Left cardiac atrium (tissue), 4 donors: ENCODE measurements around the gene CREB3L4. TPM values are rescaled to one million over a fixed set of nuclear protein-coding genes. Genes with fewer than 3 reads are reported as not detected.
"Not testable (repeated sequence)": the region's sequence is repeated elsewhere in the genome, so short reads cannot be mapped to it uniquely, and the experiment has no call there.

Source experiments
- ATAC-seq, 2 donors: fragments of 200-7000 bp; cut with Tn5 transposase; one replicate each; pipeline ENCODE4 v1.9.1; 2020; ENCODE audit warnings: mild to moderate bottlenecking in 2 of 2, moderate library complexity in 2 of 2
- DNase-seq: peaks from one replicate; pipeline ENCODE4 v3.0.0-alpha.2; 2020
- intact Hi-C, 2 donors: fragments of 100-400 bp; cut with DNase I; formaldehyde crosslinking; loops; one replicate each; pipeline versions ENCODE4 v1.14.1 to v1.15.1; 2022 to 2023
- total RNA-seq, 2 donors: library from RNA; stranded (reverse); fragmentation: NEBNext Ultra II Directional; extraction: Animal tissue kit (Norgen Biotek cat#: 25700); gene quantifications; one replicate each; pipeline ENCODE4 v1.2.1, GENCODE V29; 2021
- donor health status: DM: no; HTN: yes; CAD: no.
- donor health status: DM: no; HTN: yes; CAD: no; lungs with severe emphysema.
- donor health status: DM: yes; HTN: yes; CAD: no.
- donor health status: Dilated cardiomyopathy.

CREB3L4 gene
- total RNA-seq, 2 donors from 2014 or later: 3.4 to 5.7 TPM

DNA sequence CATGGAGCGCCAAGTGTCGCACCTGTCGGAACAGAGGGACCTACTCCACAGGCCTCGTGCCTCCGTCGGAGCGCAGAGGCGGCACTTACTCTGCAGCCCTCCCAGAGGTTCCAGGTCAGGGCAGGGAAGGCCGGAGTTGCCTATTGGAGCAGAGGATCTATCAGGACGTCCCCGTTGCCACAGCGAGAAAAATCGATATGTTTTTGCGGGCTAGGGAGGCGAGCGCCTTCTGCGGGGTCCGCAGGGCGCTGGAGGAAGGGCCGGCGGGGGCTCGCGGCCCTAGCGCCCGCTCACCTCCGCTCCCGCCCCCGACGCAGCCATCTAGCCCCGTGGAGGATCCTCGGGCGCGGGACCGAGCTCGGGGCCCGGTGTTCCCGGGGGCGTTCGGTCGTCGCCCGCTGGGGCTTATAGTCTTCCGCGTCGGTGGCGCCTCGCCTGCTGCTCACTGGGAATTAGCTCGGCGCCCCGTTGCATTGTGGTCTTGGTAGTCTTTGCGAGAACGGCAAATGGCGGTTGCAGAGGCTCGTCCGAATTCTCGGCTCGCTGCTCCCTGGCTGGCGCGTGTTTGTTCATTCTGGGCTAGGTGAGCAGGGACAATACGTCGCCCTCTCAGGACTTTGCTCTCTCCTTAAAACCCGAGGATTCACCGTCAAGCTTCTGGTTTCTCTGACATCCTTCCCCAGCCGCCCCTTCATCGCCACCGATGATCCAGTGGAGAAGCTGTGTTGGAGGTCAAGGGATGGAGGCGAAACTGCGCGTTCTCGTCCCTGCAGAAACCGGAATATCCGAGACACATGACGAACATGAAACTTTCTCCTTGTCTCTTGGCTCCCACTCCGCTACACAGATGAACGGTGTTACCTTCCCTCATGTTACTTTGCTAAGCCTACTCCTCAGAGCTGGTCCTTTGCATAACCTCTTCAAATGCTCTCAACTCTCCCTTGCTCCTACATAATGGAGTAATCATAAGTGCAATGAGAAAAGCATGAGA lies 9.8 kb downstream of the CREB3L4 start, which contains the start of gene JTB:
JTB (minus strand) TSS at position 425 of the 991 bp plus-strand sequence; CDS start at position 3, 422 bp downstream.
- DNase-seq (peak; percentile 94), ATAC-seq (peak; percentile 97)
- intact Hi-C loops: loop anchor here in 1 of 2 donors (5.0 kb wide), 1 partner anchor 160 kb away; no protein-coding TSS in a partner anchor

GRCh38 chr1:153978274-153978909 lies 10.7 kb downstream of the CREB3L4 start:
- no peak for ATAC-seq
- intact Hi-C loops: loop anchor here in 1 of 2 donors (5.0 kb wide), 1 partner anchor 161 kb away; no protein-coding TSS in a partner anchor
- DNase-seq: no peak

- DNase-seq, ATAC-seq: not testable (repeated sequence)
- intact Hi-C loops: loop anchor here in 1 of 2 donors (5.0 kb wide), 1 partner anchor 162 kb away; no protein-coding TSS in a partner anchor
Measured at GRCh38 chr1:153979091-153979490, 11.4 kb downstream of the CREB3L4 start.

DNA sequence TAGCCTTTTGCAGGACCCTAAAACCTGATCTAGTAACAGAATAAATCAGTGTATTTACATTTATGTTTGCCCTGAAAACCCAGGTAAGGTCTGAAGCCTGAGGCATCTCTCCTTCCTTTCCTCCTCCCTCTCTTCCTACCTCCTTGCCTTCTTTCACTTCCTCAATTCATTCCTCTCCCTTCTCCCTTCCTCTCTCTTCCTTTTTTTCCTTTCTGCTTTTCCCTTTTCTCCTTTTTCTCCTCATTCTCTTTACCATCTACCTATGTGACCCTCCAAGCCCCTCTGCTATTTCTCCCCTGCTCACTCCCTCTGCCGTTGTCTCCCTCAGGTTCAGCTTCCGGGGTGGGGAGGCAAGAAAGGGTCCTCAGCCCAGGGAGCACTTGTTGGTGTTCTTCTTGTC lies 14.0 kb downstream of the CREB3L4 start:
- DNase-seq, ATAC-seq: not testable (repeated sequence)
- intact Hi-C loops: loop anchor here in 1 of 2 donors (10.0 kb wide), 1 partner anchor 307 kb away; the partner anchor contains the start of genes ILF2 and NPR1

GRCh38 chr1:153984123-153984894 lies 16.6 kb downstream of the CREB3L4 start:
- intact Hi-C loops: loop anchor here in 1 of 2 donors (10.0 kb wide), 1 partner anchor 310 kb away; the partner anchor contains the start of genes ILF2 and NPR1
- no peak for DNase-seq
- no peak for ATAC-seq

GRCh38 chr1:153985341-153985912 lies 17.7 kb downstream of the CREB3L4 start:
- ATAC-seq (peak; percentile 14 to 36), DNase-seq (peak; percentile 67)
- intact Hi-C loops: loop anchor here (5.0 to 10.0 kb wide), 3 partner anchors 188 to 311 kb away; partner anchors contain the start of genes NPR1 (in 2 of the 2) and ILF2 (in 1 of the 2)

DNA sequence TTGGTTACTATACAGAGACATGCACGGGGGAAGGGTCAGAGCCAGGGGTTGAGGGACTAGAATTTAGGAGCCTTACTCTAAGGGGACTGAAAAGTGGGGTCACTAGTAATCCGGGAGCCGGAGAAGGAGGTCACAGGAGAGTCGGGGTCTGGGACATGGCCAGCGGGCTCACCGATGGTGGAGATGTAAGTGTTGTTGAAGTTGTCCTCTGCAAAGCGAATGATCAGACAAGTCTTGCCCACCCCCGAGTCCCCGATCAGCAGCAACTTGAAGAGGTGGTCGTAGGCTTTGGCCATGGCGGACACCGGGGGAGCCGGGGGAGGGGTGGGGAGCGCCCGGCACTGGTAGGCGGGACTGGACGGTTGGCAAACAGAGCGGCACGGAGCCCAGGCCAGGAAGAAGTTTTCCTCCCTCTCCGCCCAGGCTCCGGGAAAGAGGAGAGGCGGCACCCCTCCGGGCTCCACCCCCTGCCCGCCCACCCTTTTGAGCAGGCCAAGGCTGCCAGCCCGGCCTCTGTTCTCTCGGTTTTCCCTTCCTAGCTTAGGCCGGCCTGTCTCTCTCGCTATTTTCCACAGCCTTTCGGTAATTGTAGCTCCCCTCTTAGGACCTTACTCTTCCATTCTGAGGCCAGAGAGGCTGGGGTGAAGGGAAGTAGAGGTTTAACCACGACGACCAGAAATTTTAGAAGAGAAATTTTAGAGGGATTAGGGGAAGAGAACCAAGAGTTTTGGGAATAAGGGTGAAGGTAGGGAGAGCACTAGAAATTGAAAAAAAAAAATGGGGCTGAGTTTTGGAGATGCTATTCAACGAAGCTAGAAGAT lies 18.4 kb downstream of the CREB3L4 start, which contains the start of gene RAB13:
RAB13 (minus strand) TSS at position 399 of the 821 bp plus-strand sequence; CDS start at position 296, 103 bp downstream.
- DNase-seq (peak; percentile 91), ATAC-seq (peak; percentile 86 to 91)
- intact Hi-C loops: loop anchor here (2.0 to 10.0 kb wide), 4 partner anchors 189 to 311 kb away; partner anchors contain the start of genes NPR1 (in 2 of the 2) and ILF2 (in 1 of the 2)

GRCh38 chr1:153987621-153988020 lies 19.9 kb downstream of the CREB3L4 start:
- no peak for ATAC-seq
- intact Hi-C loops: loop anchor here (2.0 to 10.0 kb wide), 4 partner anchors 190 to 313 kb away; partner anchors contain the start of genes NPR1 (in 2 of the 2) and ILF2 (in 1 of the 2)
- no peak for DNase-seq

DNA sequence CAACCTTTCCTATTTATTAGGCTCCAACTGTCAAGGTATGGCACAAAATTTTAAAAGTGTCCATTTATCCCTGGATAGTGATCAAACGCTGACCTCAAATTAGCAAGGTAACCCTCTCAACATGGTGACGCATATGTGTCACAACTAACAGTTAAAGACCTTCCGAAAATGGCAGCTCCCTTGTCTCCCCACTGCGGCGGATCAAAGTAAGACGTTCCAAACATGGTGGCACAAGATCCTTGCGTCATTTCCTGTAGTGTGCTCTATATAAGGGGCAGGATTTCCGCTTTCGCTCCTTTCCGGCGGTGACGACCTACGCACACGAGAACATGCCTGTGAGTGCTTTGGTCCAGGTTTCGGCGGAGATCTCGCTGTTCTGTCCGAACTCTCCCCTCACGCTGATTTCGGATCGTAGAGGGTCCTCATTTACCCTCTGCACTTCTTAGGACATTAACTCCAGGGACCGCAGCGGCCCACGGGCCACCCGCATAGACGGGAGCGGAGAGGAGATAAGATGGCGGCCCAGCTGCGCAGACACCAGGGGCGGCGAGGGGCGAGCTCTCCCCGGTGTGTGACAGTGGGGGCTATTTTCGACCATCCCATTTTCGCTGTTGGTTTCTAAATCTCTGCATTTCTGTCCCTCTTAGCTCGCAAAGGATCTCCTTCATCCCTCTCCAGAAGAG lies 22.9 kb downstream of the CREB3L4 start, which contains the start of gene RPS27:
RPS27 (plus strand) TSS at position 295 of the 683 bp plus-strand sequence; CDS start at position 330, 35 bp downstream.
- ATAC-seq (peak; percentile 78 to 84), DNase-seq (peak; percentile 91)
- intact Hi-C loops: loop anchor here in 1 of 2 donors (10.0 kb wide), 1 partner anchor 164 kb away; the partner anchor contains the start of gene NUP210L

DNA sequence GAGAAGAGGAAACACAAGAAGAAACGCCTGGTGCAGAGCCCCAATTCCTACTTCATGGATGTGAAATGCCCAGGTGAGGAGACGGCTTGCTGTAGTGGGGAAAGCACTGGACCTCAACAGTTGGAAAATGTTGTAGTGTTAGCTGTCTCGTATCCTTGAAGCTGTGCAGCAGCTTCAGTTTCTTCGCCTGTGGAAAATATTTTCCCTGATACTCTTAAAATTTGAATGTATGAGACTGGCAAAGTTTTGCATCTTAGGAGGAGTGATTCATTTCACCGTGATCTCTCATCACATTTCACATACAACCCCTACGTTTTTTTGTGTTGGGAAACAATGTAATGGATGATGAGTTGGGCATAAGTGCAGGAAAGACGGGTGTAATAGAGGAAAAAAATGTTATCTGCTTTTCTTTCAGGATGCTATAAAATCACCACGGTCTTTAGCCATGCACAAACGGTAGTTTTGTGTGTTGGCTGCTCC lies 23.5 kb downstream of the CREB3L4 start:
- ATAC-seq: no peak
- intact Hi-C loops: loop anchor here in 1 of 2 donors (10.0 kb wide), 1 partner anchor 164 kb away; the partner anchor contains the start of gene NUP210L
- no peak for DNase-seq

- no peak for ATAC-seq
- DNase-seq: no peak
- intact Hi-C loops: loop anchor here in 1 of 2 donors (10.0 kb wide), 1 partner anchor 163 kb away; the partner anchor contains the start of gene NUP210L
Measured at GRCh38 chr1:153991806-153992205, 24.1 kb downstream of the CREB3L4 start.

- intact Hi-C loops: loop anchor here in 1 of 2 donors (10.0 kb wide), 1 partner anchor 160 kb away; the partner anchor contains the start of gene NUP210L
- no peak for ATAC-seq
Measured at GRCh38 chr1:153995202-153995601, 27.5 kb downstream of the CREB3L4 start.

GRCh38 chr1:153995640-153996039 lies 27.9 kb downstream of the CREB3L4 start:
- DNase-seq: no peak
- intact Hi-C loops: loop anchor here in 1 of 2 donors (10.0 kb wide), 1 partner anchor 159 kb away; the partner anchor contains the start of gene NUP210L
- ATAC-seq: no peak

More at GRCh38 chr1:153995202-153995601, 27.5 kb downstream of the CREB3L4 start:
- no peak for DNase-seq

DNA sequence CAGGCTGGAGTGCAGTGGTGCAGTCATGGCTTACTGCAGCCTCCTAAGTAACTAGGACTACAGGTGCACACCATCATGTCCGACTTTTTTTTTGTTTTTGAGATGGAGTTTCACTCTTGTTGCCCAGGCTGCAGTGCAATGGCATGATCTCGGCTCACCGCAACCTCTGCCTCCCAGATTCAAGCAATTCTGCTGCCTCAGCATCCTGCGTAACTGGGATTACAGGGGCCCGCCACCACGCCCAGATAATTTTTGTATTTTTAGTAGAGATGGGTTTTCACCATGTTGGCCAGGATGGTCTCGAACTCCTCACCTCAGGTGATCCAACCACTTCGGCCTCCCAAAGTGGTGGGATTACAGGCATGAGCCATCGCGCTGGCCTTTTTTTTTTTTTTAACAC lies 29.2 kb downstream of the CREB3L4 start:
- intact Hi-C loops: loop anchor here in 1 of 2 donors (10.0 kb wide), 1 partner anchor 158 kb away; the partner anchor contains the start of gene NUP210L
- ATAC-seq, DNase-seq: not testable (repeated sequence)

DNA sequence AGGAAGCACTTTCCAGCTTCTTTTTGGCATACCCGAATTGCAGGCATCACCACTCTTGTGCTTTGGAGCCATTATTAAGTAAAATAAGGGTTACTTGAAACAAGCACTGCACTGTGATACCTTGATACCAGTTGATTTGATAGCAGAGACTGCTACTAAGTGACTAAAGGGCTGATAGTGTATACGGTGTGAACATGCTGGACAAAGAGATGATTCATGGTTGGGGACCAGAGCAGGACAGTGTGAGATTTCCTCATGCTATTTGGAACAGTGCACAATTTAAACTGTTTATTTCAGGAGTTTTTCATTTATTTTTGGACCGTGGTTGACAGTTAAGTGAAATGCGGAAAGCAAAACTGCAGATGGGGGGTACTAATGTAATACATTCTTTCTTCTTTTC lies 32.7 kb downstream of the CREB3L4 start:
- no peak for ATAC-seq
- intact Hi-C loops: no loop called here
- no peak for DNase-seq
